PC-3 (cell line): ENCODE data around the gene RNF217. TPM values are rescaled to one million over a fixed set of nuclear protein-coding genes. Genes with fewer than 3 reads are reported as not detected.

ENCODE experiments used
- ATAC-seq: fragments of 200-7000 bp; cut with Tn5 transposase; 2 replicates; pipeline ENCODE4 v1.9.1; 2020; ENCODE audit warnings: mild to moderate bottlenecking, moderate library complexity
- BruUV-seq: library from RNA; stranded (reverse); fragments of 400-500 nt; replicated peaks from 2 replicates; lab custom pipeline; 2021; lab: Mats Ljungman, UMichigan
- CTCF ChIA-PET: fragments of 300-600 bp; sonication (Branson Sonifier 250); formaldehyde crosslinking; loops from one replicate; lab custom pipeline; 2022; ENCODE audit warnings: antibody characterized with exemption; lab: Charles Lee
- POLR2A ChIA-PET: fragments of 300-600 bp; sonication (Branson Sonifier 250); formaldehyde crosslinking; loops from one replicate; lab custom pipeline; 2022; ENCODE audit warnings: antibody characterized with exemption; ENCODE audit not compliant: unreplicated experiment; lab: Charles Lee
- DNase-seq: peaks from one replicate; pipeline ENCODE4 v3.0.0-alpha.2; 2015
- H2AFZ ChIP-seq: fragments of 300-600 bp; sonication (generic); 2 replicates; pipeline ENCODE4 v1.6.0; 2016; ENCODE audit warnings: antibody characterized with exemption, low read length
- H3F3A ChIP-seq: fragments of 300-600 bp; sonication (generic); one replicate; pipeline ENCODE4 v1.6.0; 2017; ENCODE audit warnings: antibody characterized with exemption, low read length, control low read depth, mild to moderate bottlenecking; ENCODE audit not compliant: unreplicated experiment
- H3K27ac ChIP-seq: fragments of 300-600 bp; sonication (generic); 2 replicates; pipeline ENCODE4 v1.5.1; 2016; ENCODE audit warnings: mild to moderate bottlenecking, low read length
- H3K27me3 ChIP-seq: fragments of 300-600 bp; sonication (generic); 2 replicates; pipeline ENCODE4 v1.6.1; 2016; ENCODE audit warnings: low read length, mixed read lengths
- H3K36me3 ChIP-seq: fragments of 300-600 bp; sonication (generic); 2 replicates; pipeline ENCODE4 v1.6.1; 2016; ENCODE audit warnings: low read depth, mixed run types, low read length, mixed read lengths
- H3K4me1 ChIP-seq: fragments of 300-600 bp; sonication (generic); 2 replicates; pipeline ENCODE4 v1.5.1; 2016; ENCODE audit warnings: low read length; ENCODE audit not compliant: insufficient read depth
- H3K4me2 ChIP-seq: fragments of 300-600 bp; sonication (generic); 2 replicates; pipeline ENCODE4 v1.6.0; 2016; ENCODE audit warnings: low read length
- H3K4me3 ChIP-seq: fragments of 300-600 bp; sonication (generic); 2 replicates; pipeline ENCODE4 v1.5.1; 2016; ENCODE audit warnings: mild to moderate bottlenecking, low read length, mixed read lengths
- H3K79me2 ChIP-seq: fragments of 300-600 bp; sonication (generic); 2 replicates; pipeline ENCODE4 v1.6.1; 2017; ENCODE audit warnings: low read length, mixed read lengths
- H3K9ac ChIP-seq: fragments of 300-600 bp; sonication (generic); 2 replicates; pipeline ENCODE4 v1.6.0; 2016; ENCODE audit warnings: mild to moderate bottlenecking, low read length
- H3K9me2 ChIP-seq: fragments of 300-600 bp; sonication (generic); replicated peaks from 2 replicates; pipeline ENCODE4 v1.6.1; 2016; ENCODE audit warnings: mixed run types, low read length, mixed read lengths
- H3K9me3 ChIP-seq: fragments of 300-600 bp; sonication (generic); 2 replicates; pipeline ENCODE4 v1.6.1; 2016; ENCODE audit warnings: low read length, mixed read lengths
- H4K20me1 ChIP-seq: fragments of 300-600 bp; sonication (generic); 2 replicates; pipeline ENCODE4 v1.6.1; 2016; ENCODE audit warnings: low read length, mixed read lengths
- CTCF ChIP-seq: fragments of 300-600 bp; sonication (generic); conservative IDR thresholded peaks from 2 replicates; pipeline ENCODE4 v1.5.1; 2017; ENCODE audit warnings: antibody characterized with exemption, low read depth, mild to moderate bottlenecking, low read length
- EZH2 ChIP-seq: fragments of 300-600 bp; sonication (generic); IDR thresholded peaks from one replicate; pipeline ENCODE4 v1.6.1; 2017; ENCODE audit warnings: antibody characterized with exemption, mild to moderate bottlenecking, low read length; ENCODE audit not compliant: unreplicated experiment
- EZH2phosphoT487 ChIP-seq: fragments of 300-600 bp; sonication (generic); IDR thresholded peaks from 2 replicates; pipeline ENCODE4 v1.6.1; 2018; ENCODE audit warnings: mild to moderate bottlenecking, antibody characterized with exemption, low read length, borderline replicate concordance
- intact Hi-C: fragments of 100-400 bp; cut with micrococcal nuclease; formaldehyde crosslinking; loops from 2 replicates; pipeline ENCODE4 v1.9.0; 2023
- total RNA-seq: library from RNA; depleted of rRNA; stranded (reverse); fragments of >200 nt; gene quantifications from 2 replicates; pipeline ENCODE4 v1.2.3, GENCODE V29; 2014

Gene RNF217
- total RNA-seq, 1 experiment from 2014 or later: 7.7 TPM

GRCh38 chr6:124967444-124967843 is 5.2 kb downstream of the RNF217 start:
- 0 out of 2 replicates have a peak, but pooled peaks cover 5% of the 10 kb centered on the region for H4K20me1 ChIP-seq
- DNase-seq (peak; percentile 61), ATAC-seq (peak; percentile 41)
- peak overlapping the region; percentile 31 for H3K4me2 ChIP-seq
- BruUV-seq: no TSS peak
- no peak overlapping the region; the same call in 1 of the 2 replicates for H3K27ac ChIP-seq
- no peak overlapping the region for H3K9ac ChIP-seq
- H3K9me2 ChIP-seq: no peaks in the 10 kb centered on the region
- TF ChIP-seq EZH2phosphoT487: no peak
- TF ChIP-seq CTCF: no peak
- TF ChIP-seq EZH2: no peak
- no peaks in the 10 kb centered on the region for H3K27me3 ChIP-seq
- H3K9me3 ChIP-seq: no peaks in the 10 kb centered on the region
- ChIA-PET POLR2A (no interaction called here), CTCF (interaction anchor here (0.5 kb wide), 1 partner anchor 97 kb away, joined by 3 read pairs; no protein-coding TSS in a partner anchor)
- H3K4me3 ChIP-seq: no peak overlapping the region
- H3K4me1 ChIP-seq: peaks cover 43% of the 10 kb centered on the region
- intact Hi-C loops: no loop called here
- no peaks in the 10 kb centered on the region for H3K36me3 ChIP-seq
- no peak overlapping the region for H2AFZ ChIP-seq
- peaks cover 51% of the 10 kb centered on the region for H3K79me2 ChIP-seq
- no peaks in the 10 kb centered on the region for H3F3A ChIP-seq

GRCh38 chr6:124968401-124968800 is 6.2 kb downstream of the RNF217 start:
- Histone ChIP-seq H3K27me3 (no peaks in the 10 kb centered on the region), H3K9me2 (no peaks in the 10 kb centered on the region), H3K4me1 (peaks cover 43% of the 10 kb centered on the region), H2AFZ (no peak overlapping the region), H3K4me3 (no peak overlapping the region), H3K9me3 (no peaks in the 10 kb centered on the region), H3F3A (no peaks in the 10 kb centered on the region), H4K20me1 (0 out of 2 replicates have a peak, but pooled peaks cover 5% of the 10 kb centered on the region), H3K79me2 (peaks cover 47% of the 10 kb centered on the region), H3K9ac (no peak overlapping the region), H3K36me3 (no peaks in the 10 kb centered on the region), H3K4me2 (peak overlapping the region; percentile 31; the same call in 1 of the 2 replicates), H3K27ac (no peak overlapping the region)
- TF ChIP-seq CTCF: no peak
- TF ChIP-seq EZH2phosphoT487: no peak
- ATAC-seq: no peak
- DNase-seq: no peak
- no TSS peak for BruUV-seq
- intact Hi-C loops: no loop called here
- POLR2A ChIA-PET: no interaction called here
- CTCF ChIA-PET: no interaction called here

GRCh38 chr6:124970243-124970642 is 8.0 kb downstream of the RNF217 start:
- no peak overlapping the region for H3K4me3 ChIP-seq

More at GRCh38 chr6:124970243-124970642, 8.0 kb downstream of the RNF217 start:
- Histone ChIP-seq H3K79me2 (peaks cover 30% of the 10 kb centered on the region), H4K20me1 (0 out of 2 replicates have a peak, but pooled peaks cover 5% of the 10 kb centered on the region), H3K9me3 (no peaks in the 10 kb centered on the region), H3K36me3 (no peaks in the 10 kb centered on the region), H3K9me2 (no peaks in the 10 kb centered on the region), H3K4me1 (peaks cover 39% of the 10 kb centered on the region), H3K4me2 (no peak overlapping the region), H3K27ac (no peak overlapping the region), H3K27me3 (no peaks in the 10 kb centered on the region), H2AFZ (no peak overlapping the region), H3K9ac (no peak overlapping the region), H3F3A (no peaks in the 10 kb centered on the region)
- ATAC-seq (no peak), DNase-seq (no peak)
- TF ChIP-seq CTCF (no peak), EZH2phosphoT487 (no peak), EZH2 (no peak)
- no TSS peak for BruUV-seq
- POLR2A ChIA-PET: no interaction called here
- intact Hi-C loops: no loop called here
- CTCF ChIA-PET: no interaction called here
